Fibroblast of mammary gland (primary cell): ENCODE results near the gene ZSWIM3.

Source experiments
- DNase-seq: peaks from one replicate; pipeline ENCODE4 v3.0.0-alpha.2; 2010; ENCODE audit warnings: low read depth
- H3K4me3 ChIP-seq: 2 replicates; pipeline ENCODE4 v1.5.1; 2011; ENCODE audit warnings: low read depth, mild to moderate bottlenecking, low read length, moderate library complexity; ENCODE audit not compliant: control insufficient read depth
- TF ChIP-seq, protein P1 (sequence below): conservative IDR thresholded peaks from 2 replicates; pipeline ENCODE4 v1.5.1; 2011; ENCODE audit warnings: low read depth, low read length, inconsistent platforms; ENCODE audit not compliant: control insufficient read depth, insufficient read depth

ZSWIM3 gene

GRCh38 chr20:45919542-45920399 lies 62.4 kb downstream of the ZSWIM3 start:
- H3K4me3 ChIP-seq = no peak overlapping the region
- TF ChIP-seq, protein P1, sequence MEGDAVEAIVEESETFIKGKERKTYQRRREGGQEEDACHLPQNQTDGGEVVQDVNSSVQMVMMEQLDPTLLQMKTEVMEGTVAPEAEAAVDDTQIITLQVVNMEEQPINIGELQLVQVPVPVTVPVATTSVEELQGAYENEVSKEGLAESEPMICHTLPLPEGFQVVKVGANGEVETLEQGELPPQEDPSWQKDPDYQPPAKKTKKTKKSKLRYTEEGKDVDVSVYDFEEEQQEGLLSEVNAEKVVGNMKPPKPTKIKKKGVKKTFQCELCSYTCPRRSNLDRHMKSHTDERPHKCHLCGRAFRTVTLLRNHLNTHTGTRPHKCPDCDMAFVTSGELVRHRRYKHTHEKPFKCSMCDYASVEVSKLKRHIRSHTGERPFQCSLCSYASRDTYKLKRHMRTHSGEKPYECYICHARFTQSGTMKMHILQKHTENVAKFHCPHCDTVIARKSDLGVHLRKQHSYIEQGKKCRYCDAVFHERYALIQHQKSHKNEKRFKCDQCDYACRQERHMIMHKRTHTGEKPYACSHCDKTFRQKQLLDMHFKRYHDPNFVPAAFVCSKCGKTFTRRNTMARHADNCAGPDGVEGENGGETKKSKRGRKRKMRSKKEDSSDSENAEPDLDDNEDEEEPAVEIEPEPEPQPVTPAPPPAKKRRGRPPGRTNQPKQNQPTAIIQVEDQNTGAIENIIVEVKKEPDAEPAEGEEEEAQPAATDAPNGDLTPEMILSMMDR = no peak
- DNase-seq = peak; percentile 92

- H3K4me3 ChIP-seq = no peak overlapping the region
- DNase-seq = peak; percentile 41
- TF ChIP-seq, protein P1 = no peak
Measured at GRCh38 chr20:45920462-45921336, 63.3 kb downstream of the ZSWIM3 start.

GRCh38 chr20:45921337-45922189 lies 64.1 kb downstream of the ZSWIM3 start:
- no peak overlapping the region for H3K4me3 ChIP-seq
- TF ChIP-seq, protein P1 = no peak
- no peak for DNase-seq

- DNase-seq = peak; percentile 52
- TF ChIP-seq, protein P1 = no peak
- H3K4me3 ChIP-seq = no peak overlapping the region
Measured at GRCh38 chr20:45924391-45925261, 67.2 kb downstream of the ZSWIM3 start.

- TF ChIP-seq, protein P1 = no peak
- H3K4me3 ChIP-seq = no peak overlapping the region
- no peak for DNase-seq
Measured at GRCh38 chr20:45925821-45926506, 68.5 kb downstream of the ZSWIM3 start.
